CD4-positive, alpha-beta T cell treated with Interferon alpha-2 for 1 hour (primary cell): ENCODE results near the gene LRFN2.

Source experiments
- DNase-seq, 2 donors: peaks; one replicate each; pipeline ENCODE4 v3.0.0-alpha.2; 2020 to 2022

LRFN2 gene

DNA sequence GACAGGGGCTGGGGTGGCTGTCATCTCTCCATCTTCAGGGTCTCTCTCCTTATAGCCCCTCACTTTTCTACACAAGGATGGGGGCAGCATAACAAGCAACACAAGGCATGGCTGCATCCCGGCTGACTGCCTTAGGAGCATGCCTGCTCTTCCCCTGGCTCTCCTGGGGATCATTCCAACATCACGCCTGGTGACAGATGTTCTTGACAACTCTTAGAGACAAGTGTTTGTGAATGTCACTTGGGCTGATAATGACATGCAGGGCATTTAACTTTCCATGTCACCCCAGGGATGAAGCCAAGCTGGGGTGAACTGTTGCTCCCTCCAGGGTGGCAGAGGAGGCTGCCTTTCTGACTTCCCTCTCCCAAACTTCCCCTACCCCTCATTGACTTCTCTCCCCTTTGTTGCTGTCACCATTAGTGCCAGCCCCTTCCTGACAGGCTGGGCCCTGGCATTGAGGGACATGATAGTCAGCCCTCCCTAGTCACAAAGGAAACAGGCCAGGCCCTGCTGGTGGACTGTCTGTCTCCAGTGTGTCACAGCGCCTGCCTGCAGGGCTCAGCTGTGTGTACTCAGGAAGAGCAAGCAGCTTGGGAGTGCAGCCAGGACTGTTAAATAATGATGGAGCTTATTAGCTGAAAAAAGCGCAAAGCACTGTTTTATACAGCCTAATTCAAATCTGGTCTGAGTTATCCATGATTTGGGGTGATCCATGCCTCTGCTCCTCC, 161.8 kb downstream of the LRFN2 start:
- DNase-seq, result no peak

DNA sequence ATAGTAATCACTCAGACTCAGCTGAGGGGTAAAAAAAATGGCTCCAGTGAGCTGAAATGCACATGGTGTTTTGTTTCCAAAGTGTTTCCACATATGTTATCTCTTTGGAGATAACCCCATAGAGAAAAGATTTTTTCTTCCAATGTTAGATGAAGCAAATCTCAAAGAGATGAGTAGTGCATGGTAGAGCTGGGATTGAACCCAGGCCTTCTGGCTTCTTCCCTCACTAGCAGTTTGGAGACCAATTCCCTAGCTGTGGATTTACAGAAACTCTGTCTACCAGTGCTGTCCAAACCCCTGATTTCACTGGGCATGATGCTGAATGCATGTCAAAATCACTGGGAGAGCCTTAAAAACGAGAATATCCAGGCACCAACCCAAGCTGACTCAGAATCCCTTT, 165.1 kb downstream of the LRFN2 start:
- no peak for DNase-seq

DNA sequence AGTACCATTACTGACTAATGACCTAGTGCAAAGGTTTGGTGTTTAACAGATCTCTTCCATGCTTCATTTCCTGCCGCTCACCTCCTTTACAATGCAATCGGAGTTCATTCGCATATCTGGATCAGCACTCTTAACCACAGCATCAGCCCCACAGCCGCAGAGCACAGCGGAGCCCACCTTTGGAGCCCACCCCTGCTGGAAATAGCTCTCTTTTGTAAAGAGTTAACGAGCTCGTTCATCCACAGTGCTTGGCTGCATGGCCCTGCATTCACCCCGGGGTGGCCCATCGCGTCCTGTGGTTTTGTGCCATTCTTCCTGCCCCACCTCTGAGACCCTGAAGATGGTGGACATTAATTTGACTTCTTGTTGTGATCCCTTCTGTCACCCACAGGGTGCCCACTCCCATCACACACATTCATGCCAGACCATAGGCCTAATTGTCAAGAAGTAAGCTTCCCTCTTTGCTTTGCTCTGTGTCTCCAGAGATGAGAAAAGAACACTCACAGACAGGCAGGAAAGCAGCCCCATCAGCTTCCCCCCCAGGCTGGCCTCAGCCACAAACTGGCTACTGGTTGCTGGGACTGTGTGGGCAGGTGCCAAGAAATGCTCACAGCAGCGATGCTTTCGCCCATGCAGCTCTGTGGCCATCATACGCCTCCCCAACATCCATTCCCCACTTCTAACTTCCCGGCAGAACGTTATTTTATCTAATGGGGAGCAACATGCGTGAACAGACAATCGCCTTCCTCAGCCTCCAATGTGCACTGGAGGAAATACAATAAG, 167.0 kb downstream of the LRFN2 start:
- DNase-seq, result no peak

DNA sequence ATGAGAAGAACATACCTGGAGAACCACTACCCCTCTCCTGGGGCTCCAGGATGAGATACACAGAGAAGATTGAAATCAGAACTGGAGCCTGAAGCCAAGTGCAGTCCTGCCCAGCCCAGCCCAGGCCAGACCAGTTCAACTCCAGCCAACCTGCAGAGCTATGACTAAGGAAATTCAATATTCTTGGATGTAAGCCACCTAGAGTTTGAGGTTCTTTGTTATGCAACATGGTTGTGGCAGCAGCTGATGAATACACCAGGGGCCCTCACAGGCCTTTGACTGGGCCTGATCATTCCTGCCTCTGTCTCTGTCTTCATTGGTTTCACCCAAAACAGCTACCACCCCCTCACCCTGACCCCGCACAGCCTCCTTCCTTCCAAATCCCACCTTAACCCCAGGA, 167.8 kb downstream of the LRFN2 start:
- no peak for DNase-seq

DNA sequence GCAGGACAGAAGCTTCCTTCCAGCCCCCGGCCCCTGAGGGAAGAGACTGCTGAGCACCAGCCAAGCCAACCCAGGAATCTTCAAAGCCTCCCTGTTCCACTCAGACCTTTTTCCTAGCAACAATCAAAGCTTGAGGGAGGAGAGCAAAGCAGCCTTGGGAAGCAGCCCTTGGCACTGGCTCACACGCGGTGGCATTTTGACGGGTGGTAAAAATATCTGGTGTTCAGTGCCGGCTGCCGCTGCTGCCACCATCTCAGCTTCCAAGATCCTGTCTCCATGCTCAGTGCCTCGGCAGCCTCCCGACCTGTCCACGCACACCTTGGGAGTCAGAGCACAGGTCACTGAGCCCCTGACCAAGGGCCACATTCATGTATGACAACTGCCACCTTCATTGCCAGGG, 170.1 kb downstream of the LRFN2 start:
- DNase-seq, result no peak

DNA sequence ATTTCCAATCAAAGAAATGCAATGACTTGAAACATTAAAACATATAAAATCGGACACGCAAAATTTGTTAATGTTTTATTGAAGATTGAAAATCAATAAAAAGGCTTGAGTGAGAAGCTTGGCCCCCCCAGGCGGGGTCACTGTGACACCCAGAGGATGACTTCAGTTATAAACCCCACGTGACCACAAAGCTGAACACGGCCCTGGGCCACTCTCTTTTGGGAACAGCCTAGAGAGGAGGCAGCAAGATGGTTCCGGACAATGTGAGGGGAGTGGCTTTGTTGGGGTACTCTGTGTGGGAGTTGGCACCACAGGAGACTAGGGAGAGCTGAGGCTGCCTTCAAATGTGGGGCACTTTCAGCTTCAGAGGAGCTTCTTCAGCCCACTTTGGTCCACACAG, 172.5 kb downstream of the LRFN2 start:
- no peak for DNase-seq

DNA sequence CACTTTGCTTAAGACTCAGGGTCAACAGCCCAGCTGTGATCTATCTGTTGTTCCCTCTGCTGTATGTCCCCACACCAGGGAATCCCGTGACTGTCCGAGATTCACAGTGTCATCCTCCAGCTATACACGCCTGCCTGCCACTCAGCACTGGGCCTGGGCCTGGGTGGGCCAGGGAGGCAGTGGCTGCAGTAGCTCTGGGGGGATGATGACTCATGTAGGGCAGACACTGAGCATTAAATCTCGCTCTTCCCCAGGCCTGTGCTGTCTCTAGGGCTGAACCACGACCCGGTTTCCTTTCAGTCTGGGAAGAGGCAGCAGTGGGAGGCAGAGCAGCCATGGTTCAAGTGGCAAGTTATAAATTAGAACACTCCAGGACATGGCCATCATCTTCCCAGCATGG, 173.9 kb downstream of the LRFN2 start:
- DNase-seq, result no peak

DNA sequence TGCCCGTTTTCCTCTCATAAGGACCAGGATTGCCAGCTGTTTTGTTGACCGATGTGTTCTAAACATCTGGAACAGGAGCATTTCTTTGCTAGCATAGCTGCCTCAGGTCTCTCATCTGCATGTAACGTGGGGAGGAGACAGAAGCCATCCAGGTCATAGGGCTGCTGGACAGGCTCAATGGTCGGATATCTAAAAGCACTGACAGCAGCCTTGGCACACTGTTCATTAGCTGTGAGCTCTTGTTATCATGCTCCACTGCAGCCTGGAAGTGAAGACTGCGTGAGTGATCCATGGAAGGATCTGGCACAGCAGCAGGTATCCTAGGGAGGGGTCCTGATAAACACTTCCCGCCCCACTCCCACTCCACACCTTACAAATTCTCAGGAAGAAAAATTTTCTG, 175.3 kb downstream of the LRFN2 start:
- DNase-seq, result no peak

DNA sequence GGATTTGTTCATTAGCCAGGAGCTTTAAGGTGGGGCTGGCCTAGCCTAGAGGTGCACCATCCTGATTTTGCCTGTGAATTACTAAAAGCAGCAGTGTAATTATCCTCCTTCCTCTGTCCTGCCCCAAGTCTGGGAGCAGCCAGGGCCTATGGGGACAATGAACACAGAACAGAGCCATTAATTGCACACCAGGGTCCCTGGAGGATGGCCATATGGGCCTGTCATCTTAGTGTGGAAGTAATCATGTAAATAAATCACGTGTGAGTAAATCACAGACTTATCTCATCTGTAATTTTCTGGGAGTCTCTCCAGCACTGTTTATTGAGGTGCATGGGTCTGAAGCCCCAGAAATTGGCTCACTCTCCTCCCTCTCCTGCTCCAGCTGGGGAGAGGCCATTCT, 176.3 kb downstream of the LRFN2 start:
- no peak for DNase-seq

DNA sequence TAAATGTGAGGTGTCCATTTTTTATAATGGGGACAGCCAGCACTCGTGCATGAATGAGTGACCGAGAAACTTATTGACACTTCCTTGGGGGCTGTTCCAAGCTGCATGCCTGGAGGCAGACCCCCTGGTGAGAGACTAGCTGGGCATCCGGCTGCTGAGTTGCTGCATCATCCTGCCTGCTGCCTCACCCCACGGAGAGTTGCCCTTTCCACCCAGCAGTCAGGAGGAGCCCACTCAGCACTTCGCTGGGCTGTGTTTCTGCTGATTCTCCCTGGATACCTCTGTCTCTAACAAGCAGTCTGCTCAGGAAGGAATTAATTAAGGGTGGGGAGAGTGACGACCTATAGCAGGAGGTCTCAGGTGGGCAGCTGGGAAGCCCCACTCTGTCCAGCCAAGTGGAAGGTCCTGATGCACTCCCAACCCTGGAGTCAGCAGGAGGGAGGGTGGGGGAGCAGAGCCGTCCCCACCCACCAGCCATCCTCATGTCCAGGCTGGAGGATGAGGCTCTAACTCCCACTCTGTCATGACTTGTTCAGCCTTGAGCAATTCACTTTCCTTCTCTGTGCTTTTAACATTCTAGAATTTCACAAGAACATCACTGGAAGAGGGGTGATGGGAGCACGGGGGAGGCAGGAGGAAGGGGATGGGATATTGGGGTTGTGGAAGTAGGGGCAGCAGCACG, 177.3 kb downstream of the LRFN2 start:
- DNase-seq, result no peak

DNA sequence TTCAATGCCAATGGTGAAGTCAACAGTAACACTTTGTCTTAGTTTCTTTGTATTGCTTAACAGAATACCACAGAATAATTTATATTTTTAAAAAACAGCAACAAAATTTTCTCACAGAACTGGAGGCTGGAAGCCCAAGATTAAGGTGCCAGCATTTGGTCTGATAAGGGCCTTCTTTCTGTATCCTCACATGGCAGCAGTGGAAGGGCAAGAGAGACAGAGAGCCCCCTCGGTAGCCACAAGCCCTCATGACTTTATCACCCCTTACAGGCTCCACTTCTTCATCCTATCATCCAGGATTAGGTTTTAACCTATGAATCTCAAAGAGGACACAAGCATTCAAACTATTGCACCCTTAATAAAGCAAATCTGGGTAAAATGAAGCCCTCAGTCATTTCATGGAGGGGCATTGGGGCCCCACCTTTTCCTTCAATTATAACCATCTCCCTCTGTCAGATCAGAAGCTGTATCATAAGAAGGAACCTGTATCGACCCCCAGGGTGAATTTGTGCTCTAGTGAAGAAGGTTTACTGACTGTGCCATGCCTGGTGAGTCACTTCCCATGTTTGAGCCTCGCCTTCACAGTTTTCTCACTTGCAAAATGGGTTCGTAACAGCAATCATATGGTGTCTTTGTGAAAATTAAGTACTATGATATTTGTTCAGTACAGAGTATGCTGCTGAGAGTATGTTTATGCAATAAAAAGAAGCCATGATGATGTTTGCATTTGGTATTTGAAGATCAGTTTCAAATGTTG, 178.2 kb downstream of the LRFN2 start:
- peak in 1 of 2 donors; percentile 14 for DNase-seq

DNA sequence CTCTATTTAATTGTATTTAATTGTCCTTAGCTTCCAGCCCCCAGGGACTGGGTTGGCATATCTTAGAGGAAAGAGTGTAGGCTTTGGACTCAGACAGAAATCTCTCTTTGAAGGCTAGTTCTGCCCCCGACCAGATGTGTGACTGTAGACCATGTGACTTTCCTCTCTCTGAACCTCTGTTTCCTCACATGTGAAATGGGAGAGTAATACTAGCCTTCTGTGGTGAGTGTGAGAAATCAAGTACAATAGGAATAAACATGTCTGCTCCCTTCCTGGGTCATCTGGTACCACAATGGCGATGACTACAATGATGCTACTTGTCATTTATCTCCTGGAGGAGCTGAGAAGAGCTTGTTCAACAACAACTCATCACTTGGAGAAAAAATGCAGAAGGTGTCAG, 179.9 kb downstream of the LRFN2 start:
- DNase-seq, result no peak

DNA sequence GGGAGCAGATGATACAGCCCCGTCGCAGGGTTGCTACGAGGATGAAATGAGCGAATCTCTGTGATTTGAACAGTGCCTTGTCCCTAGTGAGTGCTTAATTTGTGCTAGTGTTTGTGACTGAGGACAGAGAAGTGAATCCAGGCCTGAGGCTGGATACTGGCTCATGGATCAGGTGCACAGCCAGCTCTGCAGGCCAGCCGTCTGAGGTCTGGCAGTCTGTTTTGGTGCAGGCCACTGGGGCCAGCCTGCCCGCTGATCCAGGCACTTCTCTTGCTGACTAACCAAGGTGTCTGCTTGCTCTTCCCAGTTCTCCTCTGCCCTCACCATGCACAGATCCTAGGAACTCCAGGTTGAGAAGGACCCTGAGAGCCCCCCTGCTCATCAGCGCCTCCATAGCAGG, 181.0 kb downstream of the LRFN2 start:
- DNase-seq, result no peak

DNA sequence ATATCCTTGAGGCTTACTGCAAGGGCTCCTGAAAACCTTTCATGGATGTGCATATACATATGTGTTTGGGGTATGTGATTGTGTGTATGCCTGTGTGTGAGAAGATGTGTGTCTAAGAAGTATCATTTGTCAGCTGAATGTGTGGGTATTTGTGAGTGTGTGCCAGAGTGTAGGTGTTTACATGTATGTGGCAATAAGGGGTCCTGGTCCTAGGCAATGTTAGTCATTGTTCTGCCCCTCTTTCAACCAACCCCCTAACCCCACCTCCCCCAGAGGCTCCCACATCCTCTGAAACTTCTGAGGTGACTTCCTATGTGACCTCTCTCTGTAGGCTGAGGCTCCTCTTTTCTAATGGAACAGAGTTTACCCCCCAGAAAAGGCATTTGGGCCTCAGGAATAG, 186.4 kb downstream of the LRFN2 start:
- no peak for DNase-seq

DNA sequence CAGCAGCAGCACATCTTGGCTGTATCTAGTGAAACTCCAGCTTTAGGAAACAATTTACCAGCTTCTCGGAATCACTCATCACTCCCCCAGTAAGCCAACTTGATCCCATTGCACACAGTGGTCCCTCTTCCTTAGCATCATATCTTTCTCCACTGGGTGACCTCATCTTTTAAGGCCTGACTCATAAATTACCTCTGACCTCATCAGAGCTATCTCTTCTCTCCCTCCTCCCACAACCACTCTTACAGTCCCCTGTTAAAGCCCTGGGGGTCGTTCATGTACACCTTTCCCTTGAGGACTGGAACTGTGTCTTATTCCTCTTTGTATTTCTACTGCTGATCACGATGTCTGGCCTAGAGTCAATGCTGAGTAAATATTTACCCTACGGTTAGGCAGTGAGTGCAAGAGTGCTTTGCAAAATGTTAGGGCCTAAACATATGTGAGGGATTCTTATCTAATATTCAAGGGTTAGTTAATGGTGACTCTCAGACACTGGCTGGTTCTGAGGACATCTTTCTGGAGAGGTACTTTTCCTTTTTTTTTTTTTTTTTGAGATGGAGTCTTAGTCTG, 187.2 kb downstream of the LRFN2 start:
- DNase-seq, result no peak

DNA sequence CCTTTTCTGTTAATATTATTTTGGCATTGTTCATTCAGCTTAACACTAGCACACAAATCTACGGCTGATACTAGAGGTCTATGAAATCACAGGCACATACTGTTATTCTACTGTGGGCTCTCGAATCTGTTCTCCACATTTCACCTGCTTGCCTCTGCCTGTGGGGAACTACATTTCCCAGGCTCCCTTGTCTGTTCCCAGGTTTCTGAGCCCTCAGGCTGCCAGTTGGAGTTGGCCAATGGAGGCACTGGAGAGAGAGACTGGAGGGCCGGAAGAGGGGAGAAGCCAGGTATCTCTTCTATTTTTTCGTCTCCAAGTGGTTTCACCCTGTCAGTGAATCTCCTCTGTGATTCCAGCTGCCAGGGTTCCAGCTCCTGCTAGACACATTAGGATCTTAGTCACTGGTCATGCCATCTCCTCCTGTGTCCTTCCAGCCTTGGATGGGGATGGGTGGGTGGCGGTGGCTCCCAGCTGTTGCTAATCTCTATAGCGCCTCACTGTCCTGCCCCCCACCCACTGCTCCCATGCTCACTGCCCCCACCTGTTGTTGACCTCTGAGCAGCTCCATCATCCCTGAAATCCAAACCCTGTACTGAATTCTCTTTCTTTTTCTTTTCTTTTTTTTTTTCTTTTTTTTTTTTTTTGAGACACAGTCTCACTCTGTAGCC, 188.2 kb downstream of the LRFN2 start:
- no peak for DNase-seq

DNA sequence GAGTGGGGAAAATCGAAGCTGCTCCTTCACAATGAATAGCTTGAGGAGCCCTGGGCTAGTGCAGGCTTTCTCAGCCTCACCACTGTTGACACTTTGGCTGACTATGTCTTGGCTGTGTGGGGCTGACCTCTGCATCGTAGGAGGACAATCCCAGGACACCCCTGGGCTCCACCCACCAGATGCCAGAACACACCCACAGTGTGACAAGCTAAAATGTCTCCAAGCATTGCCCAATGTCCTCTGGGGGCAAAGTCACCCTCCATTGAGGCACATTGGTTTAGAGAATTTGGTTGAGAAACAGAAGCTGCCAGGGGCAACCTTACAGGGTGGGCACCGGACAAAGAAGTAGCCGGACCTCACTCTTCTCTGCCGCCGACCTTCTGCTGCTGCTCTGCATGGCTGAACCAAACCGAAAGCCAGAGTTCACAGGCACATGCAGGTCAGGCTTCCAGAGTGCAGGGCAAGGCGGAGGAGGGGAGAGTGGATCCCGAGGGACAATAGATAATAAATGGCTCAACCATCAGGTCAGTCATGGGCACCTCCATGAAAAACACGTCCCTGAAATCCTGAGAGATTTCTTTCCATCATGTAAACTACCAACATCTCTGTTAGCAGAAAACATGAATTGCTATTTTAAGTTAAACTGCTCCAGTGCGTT, 189.0 kb downstream of the LRFN2 start:
- DNase-seq, result no peak

DNA sequence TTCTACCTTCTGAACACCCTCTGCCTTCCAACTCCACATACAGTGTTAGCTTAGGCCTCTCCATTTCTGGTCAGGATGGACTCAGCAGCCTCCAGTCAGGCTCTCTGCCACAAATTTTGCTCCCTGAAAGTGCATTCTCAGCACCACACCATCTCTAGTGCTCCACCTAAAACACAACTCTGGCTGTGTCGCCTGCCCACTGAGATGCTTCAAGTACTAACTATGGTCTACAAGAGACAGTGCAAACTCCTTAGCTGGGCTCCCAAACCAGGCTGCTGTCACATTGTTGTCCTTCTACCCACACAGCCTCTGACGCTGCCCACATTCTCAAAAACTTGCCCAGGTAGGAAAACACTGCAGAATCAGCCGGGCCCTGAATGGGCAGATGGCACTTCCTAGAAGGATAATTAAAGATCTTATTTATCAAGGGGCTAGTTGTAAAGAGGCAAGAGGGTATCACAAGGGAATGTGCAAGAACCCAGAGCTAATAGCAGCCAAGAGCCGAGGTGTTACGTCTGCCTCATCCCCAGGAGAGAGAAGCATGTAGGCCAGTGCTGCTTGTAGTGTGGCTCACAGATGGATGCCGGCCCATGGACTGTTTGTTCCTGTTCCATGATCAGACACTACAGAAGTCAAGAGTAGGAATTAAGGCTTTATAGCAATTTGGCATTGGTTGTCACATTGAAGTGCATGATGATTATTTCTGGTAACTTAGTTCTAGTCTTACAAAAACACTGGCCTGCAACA, 189.7 kb downstream of the LRFN2 start:
- no peak for DNase-seq

DNA sequence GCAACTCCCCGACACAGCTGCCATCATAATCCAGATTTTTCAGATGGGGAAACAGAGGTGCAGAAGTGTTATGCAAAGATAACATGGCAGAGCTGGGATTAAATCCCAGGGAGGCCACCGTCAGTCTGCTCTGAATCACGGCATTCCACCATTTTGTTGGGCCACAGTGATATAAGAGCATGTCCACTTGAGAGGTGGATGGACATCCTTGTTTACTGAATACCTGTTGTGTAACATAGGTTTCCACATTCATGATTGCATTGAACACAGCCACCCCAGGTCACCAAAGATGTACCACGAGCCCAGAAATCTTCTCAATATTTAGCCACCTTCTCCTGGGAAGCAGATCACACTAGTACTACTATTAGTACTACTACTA, 191.5 kb downstream of the LRFN2 start:
- no peak for DNase-seq

DNA sequence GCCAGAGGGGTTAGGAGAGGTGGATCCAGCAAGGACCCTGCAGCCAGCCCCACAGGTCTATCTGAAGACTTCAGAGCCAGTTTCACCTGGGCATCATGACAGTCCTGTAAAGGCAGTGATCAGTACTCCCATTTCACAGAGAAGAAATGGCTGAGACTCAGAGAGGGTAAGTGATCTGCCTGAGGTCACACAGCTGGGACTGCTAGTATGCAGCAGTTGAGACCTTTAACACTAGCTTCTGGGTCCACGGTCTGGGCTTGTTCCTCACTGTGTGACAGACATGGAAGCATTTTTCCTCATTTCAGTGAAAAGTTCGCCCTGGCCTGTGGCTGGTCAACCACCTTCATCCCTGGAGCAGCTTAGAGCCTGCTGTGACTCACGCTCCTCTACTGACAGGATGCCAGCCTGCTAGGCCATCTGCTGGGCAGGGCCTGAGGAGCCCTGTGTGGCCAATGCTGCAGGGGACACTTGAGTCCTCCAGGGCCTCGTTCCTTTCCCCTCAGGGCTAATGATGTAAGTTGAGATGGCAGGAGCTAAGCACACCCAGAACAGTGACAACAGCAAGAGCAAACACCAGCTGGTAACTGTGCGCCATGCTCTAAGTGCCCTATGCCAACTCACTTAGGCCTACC, 192.0 kb downstream of the LRFN2 start:
- no peak for DNase-seq

DNA sequence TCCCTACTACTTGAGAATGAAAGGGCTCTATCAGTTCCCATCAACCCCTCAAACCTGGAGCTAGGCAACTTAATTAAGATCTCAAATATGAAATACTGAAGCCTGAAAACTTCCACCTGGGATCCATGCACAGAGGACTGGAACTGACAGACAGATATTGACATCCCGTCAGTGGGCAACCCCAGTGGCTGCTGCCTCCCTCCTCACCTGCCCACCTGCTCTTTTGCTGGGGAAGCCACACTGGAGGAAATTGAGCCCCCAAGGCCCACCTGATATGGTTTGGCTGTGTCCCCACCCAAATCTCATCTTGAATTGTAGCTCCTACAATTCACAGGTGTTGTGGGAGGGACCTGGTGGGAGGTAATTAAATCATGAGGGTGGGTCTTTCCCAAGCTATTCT, 192.8 kb downstream of the LRFN2 start:
- no peak for DNase-seq
